Measurements from ENCODE around the gene FHAD1. TPM values are rescaled to one million over a fixed set of nuclear protein-coding genes. Genes with fewer than 3 reads are reported as not detected.

The FHAD1 gene
- total and polyA plus RNA-seq, 8 donors: 0.75 to 5.5 (median 2.1) TPM

DNA sequence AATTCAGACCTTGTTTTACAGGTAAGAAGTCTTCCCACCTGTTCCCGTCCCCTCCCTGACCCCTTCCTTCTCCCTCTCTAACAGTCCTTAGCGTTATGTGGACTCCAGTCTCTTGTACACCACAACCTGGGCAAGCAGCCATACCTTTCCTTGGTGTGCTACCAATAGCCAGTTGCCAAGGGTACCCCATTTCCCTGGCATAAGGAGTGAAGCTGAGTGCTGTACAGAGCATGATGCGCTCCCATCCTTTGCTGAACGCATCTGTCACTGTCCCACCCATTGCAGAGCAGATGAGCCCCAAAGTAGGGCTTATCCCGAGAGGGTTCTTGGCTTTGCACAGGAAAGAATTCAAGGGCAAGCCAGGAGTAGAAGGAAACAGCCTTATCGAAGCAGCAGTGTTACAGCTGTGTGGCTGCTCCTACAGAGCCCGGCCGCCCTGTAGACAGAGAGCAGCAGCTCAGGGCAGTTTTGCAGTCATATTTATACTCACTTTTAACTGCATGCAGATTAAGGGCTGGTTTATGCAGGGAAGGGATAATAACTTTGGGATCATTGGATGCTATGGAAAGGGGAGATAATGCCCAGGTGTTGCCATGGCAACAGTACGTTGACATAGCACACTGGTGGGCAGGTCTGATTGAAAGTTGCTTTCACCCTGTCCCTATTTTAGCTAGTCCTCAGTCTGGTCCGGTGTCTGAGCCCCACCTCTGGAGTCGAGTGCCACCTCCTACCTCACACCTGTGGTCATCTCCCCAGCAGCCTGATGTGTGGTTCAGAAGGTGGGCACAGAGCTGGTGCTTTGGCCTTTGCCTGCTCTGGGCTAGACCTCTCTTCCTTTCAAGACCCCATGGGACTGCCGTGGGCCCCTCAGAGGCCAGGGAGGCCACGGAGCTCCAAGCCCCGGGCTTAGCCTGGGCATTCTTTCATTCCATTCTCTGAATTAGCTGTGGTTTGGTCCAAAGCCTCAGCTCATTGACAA is 5.1 kb downstream of the FHAD1 start:
- no peak for FAIRE-seq
- no peak overlapping the region for H3K4me3 ChIP-seq
- no peaks in the 10 kb centered on the region for H3K4me1 ChIP-seq
- H3K27ac ChIP-seq: no peak overlapping the region
- H3K27me3 ChIP-seq: no peaks in the 10 kb centered on the region
- intact Hi-C loops (cut with DNase I): no loop called here
- ATAC-seq: peak in 2 of 4 donors; percentile 22 to 53
- H3K9me3 ChIP-seq: no peaks in the 10 kb centered on the region
- whole genome bisulfite sequencing, 2 donors: 72 to 78% methylated on average over 14 of the region's 14 CpGs
- H3K36me3 ChIP-seq: no peaks in the 10 kb centered on the region
- TF ChIP-seq, protein P1, sequence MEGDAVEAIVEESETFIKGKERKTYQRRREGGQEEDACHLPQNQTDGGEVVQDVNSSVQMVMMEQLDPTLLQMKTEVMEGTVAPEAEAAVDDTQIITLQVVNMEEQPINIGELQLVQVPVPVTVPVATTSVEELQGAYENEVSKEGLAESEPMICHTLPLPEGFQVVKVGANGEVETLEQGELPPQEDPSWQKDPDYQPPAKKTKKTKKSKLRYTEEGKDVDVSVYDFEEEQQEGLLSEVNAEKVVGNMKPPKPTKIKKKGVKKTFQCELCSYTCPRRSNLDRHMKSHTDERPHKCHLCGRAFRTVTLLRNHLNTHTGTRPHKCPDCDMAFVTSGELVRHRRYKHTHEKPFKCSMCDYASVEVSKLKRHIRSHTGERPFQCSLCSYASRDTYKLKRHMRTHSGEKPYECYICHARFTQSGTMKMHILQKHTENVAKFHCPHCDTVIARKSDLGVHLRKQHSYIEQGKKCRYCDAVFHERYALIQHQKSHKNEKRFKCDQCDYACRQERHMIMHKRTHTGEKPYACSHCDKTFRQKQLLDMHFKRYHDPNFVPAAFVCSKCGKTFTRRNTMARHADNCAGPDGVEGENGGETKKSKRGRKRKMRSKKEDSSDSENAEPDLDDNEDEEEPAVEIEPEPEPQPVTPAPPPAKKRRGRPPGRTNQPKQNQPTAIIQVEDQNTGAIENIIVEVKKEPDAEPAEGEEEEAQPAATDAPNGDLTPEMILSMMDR (IDR thresholded peaks at IDR 0.05): no peak
- DNase-seq: peak in 1 of 6 donors; percentile 63

DNA sequence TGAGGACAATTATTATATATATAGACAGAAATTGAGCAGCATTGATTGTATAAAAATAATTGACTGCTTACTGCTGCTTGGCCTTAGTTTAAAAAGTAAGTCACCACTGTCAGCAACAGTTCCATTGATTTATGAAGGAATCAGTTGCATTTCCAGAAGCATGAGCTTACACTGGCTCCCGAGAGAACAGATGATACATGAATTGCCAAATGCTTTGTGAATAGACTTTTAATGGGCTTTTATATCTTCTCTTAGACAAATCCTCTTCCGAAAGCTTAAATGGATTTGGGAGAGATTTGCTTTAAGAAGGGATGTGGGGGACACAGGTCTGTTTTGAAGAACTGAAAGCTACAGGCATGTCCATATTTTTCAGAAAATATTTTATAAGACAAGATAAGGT is 7.5 kb downstream of the FHAD1 start:
- ATAC-seq (no peak), DNase-seq (no peak), FAIRE-seq (no peak)
- 31 to 58% methylated on average over 2 of the region's 2 CpGs for WGBS, 2 donors
- H3K36me3 ChIP-seq: no peaks in the 10 kb centered on the region
- TF ChIP-seq, protein P1 (IDR thresholded peaks at IDR 0.05): no peak
- H3K4me3 ChIP-seq: no peak overlapping the region
- H3K27ac ChIP-seq: no peak overlapping the region
- intact Hi-C loops (cut with DNase I): no loop called here
- H3K9me3 ChIP-seq: no peaks in the 10 kb centered on the region
- no peaks in the 10 kb centered on the region for H3K27me3 ChIP-seq
- no peaks in the 10 kb centered on the region for H3K4me1 ChIP-seq

DNA sequence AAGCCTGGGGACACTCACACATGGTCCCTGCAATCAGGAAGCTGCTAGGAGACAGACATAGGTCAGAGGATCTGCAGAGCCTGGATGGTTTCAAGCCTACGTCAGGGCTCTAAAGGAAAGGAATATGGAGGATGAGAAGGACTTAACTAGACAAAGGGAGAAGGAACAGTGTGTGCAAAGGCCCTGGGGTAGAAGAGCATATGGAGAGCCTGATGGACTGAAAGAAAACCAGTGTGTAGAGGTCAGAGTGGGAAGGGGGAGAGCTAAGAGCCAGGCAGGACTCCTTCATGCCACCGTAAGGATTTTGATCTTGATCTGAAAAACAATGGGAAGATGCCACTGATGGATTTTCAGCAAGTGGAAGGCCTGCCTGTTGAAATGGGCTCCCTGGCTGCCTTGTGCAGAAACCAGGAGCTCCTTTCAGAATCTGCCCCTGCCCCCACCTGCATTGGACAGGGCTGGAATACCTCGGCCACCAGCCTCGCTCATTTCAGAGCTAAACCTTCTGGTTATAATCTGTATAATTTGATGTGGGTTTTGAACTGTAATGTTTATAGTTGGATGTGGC is 8.6 kb downstream of the FHAD1 start:
- no peak for ATAC-seq
- TF ChIP-seq, protein P1 (IDR thresholded peaks at IDR 0.05): no peak
- no peak for FAIRE-seq
- H3K27ac ChIP-seq: no peak overlapping the region
- no peaks in the 10 kb centered on the region for H3K9me3 ChIP-seq
- DNase-seq: no peak
- no peaks in the 10 kb centered on the region for H3K27me3 ChIP-seq
- WGBS, 2 donors: 69 to 77% methylated on average over 4 of the region's 4 CpGs
- no peaks in the 10 kb centered on the region for H3K36me3 ChIP-seq
- peaks cover 0 to 10% (median 5%) of the 10 kb centered on the region in 3 donors for H3K4me1 ChIP-seq
- intact Hi-C loops (cut with DNase I): no loop called here
- H3K4me3 ChIP-seq: no peak overlapping the region

DNA sequence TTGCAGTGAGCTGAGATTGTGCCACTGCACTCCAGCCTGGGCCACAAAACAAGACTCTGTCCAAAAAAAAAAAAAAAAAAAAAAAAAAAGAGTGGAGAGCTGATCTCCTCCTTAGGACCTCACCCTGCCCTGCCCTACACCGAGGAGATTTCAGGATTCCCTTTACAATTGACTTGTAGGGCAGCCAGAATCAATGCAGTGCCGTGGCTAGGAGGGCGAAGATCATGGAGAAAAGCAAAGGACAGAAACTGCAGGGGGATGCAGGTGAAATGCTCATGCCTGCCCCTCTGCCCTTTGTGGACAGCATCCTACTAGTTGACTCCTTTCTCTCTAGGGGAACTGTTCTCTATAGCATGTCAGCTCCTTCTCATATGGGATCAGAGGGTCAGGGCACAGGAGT is 9.6 kb downstream of the FHAD1 start:
- H3K36me3 ChIP-seq: no peaks in the 10 kb centered on the region
- no peak overlapping the region for H3K4me3 ChIP-seq
- WGBS, 2 donors: 78 to 87% methylated on average over 3 of the region's 3 CpGs
- ATAC-seq: no peak
- no peak for FAIRE-seq
- DNase-seq: no peak
- no peaks in the 10 kb centered on the region for H3K27me3 ChIP-seq
- TF ChIP-seq, protein P1 (IDR thresholded peaks at IDR 0.05): no peak
- peaks cover 0 to 16% (median 10%) of the 10 kb centered on the region in 3 donors for H3K4me1 ChIP-seq
- intact Hi-C loops (cut with DNase I): no loop called here
- no peak overlapping the region for H3K27ac ChIP-seq
- H3K9me3 ChIP-seq: no peaks in the 10 kb centered on the region

Measured in pancreas (tissue), 10 donors.